A172 (cell line): ENCODE results near the gene RALY. TPM values are rescaled to one million over a fixed set of nuclear protein-coding genes. Genes with fewer than 3 reads are reported as not detected.
A peak's percentile ranks its signal among the peaks of the same experiment; 100 is the strongest.

Experiments used
- DNase-seq: peaks from one replicate; pipeline ENCODE4 v3.0.0-alpha.2; 2015; ENCODE audit warnings: low spot score
- total RNA-seq: library from RNA; depleted of rRNA; stranded (reverse); fragments of >200 nt; shearing (Covaris generic); gene quantifications from 2 replicates; pipeline ENCODE4 v1.2.3, GENCODE V29; 2014

The RALY gene
- total RNA-seq, 1 experiment from 2014 or later: 126 TPM

DNA sequence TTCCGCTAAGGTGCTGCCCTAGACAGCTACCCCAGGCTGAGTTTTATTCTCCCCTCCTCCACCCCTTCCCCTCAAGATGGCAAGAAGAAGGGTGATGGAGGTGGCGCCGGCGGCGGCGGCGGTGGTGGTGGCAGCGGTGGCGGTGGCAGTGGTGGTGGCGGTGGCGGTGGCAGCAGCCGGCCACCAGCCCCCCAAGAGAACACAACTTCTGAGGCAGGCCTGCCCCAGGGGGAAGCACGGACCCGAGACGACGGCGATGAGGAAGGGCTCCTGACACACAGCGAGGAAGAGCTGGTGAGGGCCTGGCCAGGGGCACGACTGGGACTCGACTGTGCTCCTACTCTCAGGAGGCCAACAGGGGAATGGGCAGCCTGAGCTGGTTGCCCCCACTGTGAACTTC is 83.2 kb downstream of the RALY start:
- no peak for DNase-seq

DNA sequence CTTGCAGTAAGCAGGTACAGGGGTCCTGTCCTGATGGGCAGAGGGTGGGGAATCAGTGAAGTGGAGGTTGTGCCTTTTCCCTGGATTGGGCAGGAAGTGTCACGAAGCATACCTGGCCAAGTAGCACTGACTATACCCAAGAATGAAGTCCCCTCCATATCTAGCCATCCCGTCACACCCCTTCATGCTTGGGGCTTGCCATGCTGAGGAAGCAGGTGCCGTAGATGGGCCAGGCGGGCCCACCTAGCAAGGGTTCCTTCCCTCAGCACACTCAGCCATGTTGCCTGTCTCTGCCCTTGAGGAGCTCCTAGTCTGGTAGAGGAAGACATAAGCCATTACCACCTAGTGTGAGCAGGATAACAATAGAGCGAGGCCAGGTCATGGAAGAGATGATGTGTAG is 84.8 kb downstream of the RALY start:
- DNase-seq: no peak

DNA sequence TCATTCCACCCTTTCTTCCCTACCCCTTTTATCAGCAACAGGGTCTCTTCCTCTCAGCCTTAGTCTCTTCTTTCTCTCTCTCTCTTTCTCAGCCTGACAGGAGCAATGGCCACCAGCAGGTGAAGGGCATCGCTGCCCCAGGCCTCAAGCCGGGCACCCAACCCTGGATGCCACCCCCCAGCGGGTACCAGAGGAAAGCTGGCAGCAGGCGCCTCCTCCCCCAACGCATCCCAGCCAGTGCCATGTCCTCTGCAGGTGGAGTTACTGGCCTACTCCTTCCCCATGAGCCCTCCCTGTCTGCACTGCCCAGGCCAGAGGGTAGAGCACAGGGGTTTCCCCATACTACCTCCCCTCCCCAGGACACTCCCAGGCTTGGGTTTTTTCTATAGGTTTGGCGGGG is 86.1 kb downstream of the RALY start:
- no peak for DNase-seq

DNA sequence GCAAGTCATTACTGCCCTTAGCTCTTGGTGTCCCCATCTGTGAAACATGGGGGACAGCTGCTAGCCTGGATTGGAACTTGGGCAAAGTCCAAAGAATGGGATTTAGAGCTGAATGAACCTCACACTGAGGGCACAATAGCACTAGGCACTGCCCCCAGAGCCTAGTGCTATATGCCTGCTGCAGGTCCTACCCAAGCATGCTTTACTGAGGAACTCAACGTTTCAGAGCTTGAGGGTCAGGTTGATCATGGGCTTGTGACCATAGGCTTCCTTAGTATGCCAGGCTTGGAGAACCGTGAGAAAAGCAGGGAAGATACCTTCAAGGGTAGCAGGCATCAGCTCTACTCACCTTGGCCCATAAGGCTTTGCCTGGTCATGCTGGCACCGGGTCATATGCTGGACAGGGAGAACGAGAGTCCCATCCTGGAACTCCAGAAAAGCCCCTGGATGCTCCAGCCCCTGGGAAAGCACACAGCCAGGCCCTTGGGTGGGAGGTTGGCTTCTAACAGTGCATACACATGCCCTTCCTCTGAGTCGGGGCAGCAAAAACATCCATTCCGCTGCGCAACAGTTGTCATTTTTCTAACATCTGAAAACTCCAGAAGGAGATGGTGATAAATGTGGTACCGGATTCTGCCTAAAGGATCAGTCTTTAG is 88.6 kb downstream of the RALY start:
- DNase-seq: no peak

DNA sequence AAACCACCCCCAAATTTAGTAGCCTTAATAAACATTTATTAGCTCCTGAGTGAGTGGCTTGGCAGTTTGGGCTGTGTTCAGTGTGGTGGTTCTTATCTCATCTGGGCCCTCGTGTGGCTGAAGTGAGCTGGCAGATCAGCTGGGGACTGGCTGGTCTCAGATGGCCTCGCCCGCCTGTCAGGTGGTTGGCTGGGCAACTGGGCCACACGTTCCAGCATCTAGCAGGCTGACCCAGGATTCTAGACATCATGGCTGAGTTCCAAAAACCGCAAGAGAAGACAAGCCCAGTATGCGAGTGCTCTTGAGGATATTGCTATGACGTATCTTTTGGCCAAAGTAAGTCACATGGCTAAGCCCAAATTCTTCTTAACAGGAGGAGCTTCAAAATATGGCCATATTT is 89.4 kb downstream of the RALY start:
- peak; percentile 98 for DNase-seq

DNA sequence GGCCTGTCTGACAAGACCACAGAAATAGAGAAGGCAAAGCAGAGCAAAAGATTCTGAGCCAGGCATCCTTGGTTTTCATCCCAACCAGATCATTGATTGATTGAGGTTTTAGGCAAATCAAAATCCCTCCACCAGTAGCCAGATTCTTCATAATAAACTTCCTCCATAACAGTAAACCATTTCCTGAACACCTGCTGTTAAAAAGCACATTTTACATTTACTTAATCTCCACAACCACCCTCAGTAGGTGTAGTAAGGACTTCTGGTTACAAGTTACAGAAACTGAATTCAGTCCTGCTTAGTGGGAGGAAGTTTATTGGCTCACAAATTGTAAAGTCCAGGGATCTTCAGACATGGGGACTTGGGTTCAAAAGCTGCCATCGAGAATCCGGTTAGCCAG is 90.1 kb downstream of the RALY start:
- no peak for DNase-seq

DNA sequence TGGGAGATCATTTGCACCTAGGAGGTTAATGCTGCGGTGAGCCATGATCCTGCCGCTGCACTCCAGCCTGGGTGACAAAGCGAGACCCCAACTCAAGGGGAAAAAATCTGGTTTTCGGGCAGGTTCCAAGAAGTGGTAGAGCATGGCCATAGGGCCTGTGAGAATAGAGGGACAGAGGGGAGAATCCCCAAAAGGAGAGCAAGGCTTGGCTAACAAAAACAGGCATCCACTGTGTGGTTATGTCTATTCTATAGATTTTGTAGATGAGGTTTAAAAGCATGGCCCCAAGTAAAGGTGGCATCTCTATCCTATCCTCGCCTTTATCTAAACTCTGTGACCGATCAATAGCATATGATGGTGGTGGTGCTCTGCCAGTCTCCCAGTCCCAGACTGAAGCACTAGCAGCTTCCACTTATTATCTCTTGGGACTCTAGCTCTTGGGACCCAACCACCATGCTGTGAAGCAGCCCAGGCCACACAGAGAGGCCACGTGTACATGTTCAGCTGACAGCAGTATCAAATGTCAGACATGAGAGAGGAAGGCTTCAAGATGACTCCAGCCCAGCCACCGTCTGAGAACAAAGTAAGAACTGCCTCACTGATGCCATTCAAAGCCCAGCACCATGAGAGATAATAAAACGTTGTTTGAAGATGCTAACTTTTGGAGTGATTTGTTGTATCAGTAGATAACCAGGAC is 90.7 kb downstream of the RALY start:
- DNase-seq: no peak

DNA sequence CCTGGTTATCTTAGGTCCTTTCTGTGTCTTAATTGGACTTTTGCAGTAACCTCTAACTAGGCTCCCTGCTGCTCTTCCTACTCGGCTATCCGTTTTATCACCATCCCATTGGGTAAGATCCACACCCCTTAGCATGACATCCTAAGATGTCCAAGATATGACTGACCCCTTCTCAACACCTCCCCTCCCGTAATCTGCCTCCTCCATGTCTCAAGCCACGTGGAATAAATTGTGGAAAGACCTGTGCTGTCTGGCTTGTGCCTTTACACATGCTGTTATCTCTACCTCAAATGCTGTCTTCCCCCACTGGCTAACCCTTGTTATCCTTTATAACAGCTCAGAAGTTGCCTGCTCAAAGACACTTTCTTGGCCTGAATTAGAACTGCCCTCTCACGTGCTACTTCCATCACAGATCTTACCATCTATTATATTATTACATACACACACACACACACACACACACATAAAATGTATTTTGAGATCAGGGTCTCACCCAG is 91.9 kb downstream of the RALY start:
- no peak for DNase-seq

DNA sequence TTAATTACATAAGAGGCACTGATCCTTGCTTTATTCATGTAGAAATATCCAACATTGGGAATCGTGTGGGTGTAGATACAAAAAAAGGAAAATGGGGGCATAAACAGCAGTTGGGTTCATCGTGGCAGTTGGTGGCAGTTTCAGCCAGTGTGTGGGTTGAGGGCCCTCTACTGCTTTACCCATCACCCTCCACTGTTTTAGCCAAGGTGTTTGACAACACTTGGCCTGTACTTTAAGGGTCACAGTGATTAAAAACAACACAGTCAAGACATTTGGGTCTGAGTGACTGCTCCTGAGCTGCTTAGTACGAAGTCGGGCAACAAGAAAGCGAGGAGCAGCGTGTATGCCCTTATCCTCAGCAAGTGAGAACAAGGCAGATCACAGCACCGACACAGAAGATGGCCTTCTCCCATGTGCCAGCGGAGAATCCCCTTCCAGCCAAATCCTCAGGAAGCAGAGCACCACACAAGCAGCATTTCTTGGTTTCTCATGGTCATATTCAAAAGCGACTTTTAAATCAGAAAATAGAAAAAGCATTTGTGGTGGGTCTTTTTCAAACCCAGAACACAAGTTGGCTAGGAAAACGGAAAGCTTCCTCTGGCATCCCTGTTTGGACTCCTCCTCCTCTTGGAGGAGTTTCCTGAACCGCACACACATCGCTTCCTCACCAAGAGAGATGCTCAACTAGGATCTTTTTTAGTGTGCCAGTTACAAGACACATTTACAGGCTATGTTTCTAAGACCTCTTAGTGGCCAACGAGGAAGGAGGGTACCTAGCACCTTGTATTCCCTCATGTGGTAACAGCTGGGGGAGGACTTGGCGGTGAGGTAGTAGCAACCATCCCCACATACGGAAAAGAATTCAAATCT is 94.8 kb downstream of the RALY start:
- DNase-seq: no peak

DNA sequence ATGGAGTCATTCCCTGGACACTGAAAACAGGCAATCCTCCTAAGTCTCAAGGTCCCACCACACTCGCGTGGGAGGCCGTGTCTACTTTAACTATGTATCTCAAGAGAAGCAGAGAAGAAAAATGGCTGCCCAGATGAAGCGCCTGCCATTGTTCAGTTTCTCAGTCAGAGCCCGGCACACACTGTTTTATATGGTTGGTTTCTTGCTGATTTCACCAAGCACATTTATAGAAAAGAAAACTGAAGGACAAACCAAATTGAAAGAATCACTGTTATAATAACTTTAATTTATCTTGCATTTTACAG is 95.4 kb downstream of the RALY start:
- DNase-seq: no peak

DNA sequence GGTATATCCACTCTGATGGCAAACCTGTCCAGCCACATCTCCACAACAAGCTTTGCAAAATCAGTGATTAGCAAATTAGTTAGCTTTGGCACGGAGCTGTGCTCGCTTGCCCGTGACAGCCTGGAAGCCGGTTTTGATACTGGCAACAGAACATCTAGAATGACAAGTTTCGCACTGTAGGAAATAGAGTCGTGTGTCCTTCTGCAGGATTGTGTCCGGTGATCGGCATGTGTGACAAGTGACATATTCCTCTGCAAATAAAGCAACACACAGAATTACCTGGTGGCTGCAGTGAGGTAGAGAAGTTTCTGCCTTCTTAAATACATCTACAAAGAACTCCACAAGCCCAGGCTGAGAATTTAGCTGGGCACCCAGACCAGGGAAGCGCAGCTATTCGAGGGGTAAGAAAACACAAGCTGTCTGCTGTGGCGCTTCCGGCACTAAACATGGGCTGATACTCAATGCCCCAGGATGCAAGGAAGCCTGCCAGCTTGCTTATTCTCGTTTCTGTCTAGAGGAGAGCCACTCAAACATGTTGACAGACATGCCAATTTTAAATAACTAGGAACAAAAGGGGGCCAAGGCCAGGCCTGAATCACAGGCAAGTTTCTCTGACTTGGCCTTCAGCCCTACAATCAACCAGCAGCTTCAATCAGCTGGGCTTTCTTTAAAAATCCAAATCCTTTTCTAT is 96.1 kb downstream of the RALY start:
- no peak for DNase-seq

DNA sequence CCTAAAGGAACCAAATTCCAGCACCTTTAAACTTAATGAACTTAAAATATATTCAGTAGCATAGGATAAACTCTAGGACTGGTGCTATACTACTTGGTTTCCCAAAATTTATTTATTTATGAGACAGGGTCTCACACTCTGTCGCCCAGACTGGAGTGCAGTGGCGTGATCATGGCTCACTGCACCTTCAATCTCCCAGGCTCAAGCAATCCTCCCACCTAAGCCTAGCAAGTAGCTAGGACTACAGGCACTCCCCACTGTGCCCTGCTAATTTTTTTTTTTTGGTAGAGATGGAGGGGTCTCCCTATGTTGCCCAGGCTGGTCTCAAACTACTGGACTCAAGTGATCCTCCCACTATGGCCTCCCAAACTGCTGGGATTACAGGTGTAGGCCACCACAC is 96.9 kb downstream of the RALY start:
- DNase-seq: no peak

DNA sequence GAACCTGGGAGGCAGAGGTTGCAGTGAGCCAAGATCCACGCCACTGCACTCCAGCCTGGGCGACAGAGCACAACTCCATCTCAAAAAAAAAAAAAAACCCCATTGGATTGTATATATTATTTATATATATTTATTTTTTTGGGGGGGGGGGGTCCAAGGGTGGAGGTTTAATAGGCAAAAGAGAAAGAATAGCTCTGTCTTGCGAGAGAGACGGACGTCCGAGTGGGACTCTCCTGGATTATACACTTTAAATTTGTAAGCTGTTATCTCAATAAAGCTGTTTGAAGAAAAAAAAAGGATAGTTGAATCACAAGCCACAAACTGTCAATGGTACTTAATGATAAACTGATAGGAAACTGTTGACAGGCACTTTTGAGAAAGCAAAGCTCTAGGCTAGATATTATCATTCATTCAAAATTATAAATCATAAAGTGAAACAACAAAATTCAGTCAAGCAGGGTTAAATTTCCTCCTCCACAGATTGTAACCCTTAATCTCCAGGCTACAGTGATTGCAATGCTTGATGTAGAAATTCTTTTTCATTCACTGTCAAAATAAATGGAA is 98.0 kb downstream of the RALY start:
- no peak for DNase-seq

DNA sequence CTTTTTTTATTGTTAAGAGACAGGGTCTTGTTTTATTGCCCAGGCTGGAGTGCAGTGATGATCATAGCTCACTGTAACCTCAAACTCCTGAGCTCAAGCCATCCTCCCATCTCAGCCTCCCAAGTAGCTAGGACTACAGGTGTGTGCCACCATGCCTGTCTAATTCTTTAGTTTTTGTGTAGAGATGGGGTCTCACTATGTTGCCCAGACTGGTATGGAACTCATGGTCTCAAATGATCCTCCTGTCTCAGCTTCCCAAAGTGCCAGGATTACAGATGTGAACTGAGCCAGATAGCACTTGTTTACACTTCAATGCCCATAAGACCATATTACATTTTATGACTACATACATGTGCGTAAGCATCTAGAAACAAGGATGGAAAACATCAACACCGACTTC is 100.2 kb downstream of the RALY start:
- DNase-seq: no peak

DNA sequence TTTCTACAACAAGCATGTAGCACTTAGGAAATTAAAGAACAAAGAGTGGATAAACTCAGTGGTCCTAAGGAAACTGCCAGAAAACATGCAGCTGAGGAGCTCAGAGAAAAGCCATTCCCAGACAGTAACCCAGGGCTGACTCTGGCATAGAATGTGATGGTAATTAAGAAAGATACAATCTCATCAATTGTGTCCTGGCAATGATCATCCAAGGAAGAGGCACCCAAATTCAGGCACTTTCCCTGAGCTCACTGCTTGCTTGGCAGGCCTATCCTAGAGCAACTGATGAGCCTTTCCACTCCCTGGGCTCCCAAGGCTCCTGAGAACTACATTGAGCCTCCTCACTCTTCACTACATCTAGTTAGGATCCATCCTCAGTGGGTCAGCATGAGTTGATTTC is 102.1 kb downstream of the RALY start:
- DNase-seq: no peak

DNA sequence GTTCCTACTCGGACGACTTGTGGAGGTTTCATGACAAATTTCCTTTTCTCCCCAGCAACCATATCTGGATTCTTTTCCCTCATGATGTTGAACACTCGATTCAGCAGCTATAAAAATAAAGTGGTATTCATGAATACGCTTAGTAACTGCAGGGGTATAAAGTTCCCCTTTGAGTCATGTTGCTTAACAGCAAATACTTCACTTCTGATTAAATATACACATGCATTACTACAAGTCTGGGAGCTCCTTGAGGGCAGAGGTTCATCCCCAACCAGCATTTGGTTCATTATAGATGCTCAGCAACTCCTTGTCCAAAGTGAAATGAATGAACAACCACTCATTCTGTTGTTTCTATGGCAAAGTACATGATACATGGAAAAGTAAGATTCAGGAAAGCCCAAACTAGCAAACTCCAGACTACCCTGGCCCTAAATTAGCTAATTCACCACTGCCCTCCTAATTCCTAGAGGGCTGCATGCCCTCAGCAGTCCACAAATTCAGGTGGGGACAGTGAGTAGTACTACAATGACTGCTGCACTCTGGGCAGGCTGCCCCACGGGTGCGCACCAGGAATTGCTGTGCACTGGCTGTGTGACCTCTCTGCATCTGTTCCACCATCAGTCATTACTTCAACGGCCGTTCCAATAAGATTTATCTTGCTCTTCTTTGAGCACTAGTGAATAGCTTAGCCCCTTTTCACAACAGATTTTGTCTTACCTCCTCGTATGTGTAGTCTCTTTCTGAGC is 103.2 kb downstream of the RALY start:
- DNase-seq: no peak

DNA sequence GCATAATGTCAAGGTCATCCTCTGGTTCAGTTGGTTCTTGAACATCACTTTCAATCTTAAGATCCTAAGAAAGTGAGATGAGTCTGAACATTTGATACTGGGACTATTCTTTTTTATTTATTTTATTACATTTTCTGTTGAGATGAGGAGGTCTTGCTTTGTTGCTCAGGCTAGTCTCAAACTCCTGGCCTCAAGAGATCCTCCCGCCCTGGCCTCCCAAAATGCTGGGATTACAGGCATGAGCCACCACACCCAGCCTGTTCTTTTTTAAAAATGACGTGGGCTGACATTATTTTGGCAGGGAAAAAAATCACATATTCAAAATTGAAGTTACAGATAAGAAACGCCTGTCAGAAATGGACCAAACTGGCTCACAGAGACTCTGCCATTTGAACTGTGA is 104.9 kb downstream of the RALY start:
- DNase-seq: no peak

DNA sequence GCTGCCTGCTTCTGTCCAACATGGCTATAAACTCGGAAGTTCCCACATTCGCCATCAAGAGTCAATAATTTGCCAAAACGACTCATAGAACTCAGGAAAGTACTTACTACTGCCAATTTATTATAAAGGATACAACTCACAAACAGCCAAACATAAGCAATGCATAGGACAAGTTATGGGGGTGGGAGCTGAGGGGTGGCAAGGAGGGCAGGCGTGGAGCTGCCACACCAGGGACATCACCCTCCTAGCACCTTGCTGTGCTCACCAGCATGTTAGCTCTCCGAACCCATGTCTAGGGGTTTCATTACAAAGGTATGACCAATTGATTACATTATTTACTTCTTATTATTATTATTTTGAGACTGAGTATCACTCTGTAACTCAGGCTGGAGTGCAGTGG is 106.0 kb downstream of the RALY start:
- no peak for DNase-seq

DNA sequence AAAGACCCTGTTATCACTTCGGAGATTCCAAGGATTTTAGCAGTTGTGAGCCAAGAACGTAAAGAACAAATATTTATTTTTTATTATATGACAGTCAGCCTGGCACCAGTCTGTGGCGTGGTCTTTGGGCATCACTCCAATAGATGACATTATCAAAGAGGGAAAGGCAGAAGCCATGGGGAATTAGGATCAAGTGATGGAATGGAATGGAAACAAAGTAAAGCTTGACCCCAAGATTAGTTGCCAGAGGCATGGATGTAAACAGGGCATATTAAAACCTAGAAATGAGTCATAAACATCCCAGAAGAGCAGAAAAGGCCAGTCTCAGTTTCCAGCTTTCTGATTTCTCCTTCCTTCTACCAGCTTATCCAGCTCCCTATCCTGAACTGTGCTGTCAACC is 106.9 kb downstream of the RALY start:
- DNase-seq: no peak

DNA sequence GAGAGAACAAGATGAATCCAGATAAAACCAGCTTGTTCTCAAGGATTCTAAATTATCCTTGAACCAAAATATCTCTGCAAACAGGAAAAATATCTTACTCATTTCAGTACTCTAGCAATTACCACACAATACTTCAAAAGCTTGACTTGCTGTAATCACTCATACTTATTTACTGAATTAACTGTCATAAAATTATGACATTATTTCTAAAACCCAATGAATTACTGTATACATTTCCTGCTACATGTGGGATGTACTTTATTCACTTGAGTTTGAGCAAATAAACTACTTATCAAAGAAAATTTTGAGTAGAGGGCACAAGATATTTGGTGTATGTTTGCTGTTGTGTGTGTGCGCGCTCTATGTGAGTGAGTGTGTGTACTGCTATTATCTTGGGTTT is 108.6 kb downstream of the RALY start:
- DNase-seq: no peak

DNA sequence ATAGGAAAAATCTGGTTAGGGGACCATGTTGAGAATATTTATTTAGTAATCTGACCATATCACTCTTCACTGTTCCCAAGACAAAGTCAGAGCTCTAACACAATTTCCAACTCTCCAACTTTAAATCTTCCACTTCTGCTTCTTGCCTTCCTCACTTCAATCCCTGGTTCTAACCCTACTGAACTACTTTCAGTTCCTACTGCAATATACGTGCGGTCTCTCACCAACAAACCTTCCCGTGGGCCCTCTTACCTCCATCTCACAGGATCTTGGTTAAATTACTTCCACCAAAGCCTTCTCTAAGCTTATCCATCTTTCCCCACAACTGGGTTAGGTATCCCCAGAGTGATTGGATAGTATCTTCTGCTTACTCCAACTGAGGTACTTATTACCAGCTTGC is 110.3 kb downstream of the RALY start:
- DNase-seq: no peak
